ENCODE data around the gene PTPRS. TPM values are rescaled to one million over a fixed set of nuclear protein-coding genes. Genes with fewer than 3 reads are reported as not detected.

Gene PTPRS
- polyA plus RNA-seq, 3 donors, result 0.03 TPM; not detected in 2

GRCh38 chr19:5331790-5332189 lies 8.8 kb downstream of the PTPRS start:
- no peak for DNase-seq
- Histone ChIP-seq H3K9me3 (replicated peaks in 1 of 2; ENCODE audit: control insufficient read depth in 1 of 2, insufficient read depth in 1 of 2, low read length in 2 of 2) (no peaks in the 10 kb centered on the region), H3K4me1 (ENCODE audit: control insufficient read depth in 1 of 2, insufficient read depth in 2 of 2, low read length in 2 of 2) (no peaks in the 10 kb centered on the region), H3K36me3 (replicated peaks in 1 of 2; ENCODE audit: control insufficient read depth in 1 of 2, insufficient read depth in 2 of 2, low read length in 2 of 2) (no peaks in the 10 kb centered on the region), H3K27me3 (ENCODE audit: control insufficient read depth in 2 of 2, insufficient read depth in 2 of 2, low read length in 2 of 2) (peaks cover 0 to 23% of the 10 kb centered on the region in 2 donors), H4K20me1 (ENCODE audit: insufficient read depth, low read length) (no peaks in the 10 kb centered on the region), H2AFZ (ENCODE audit: insufficient read depth, low read depth, low read length, poor library complexity, severe bottlenecking) (no peak overlapping the region), H3K9ac (ENCODE audit: insufficient read depth, low read length, poor library complexity, severe bottlenecking) (no peak overlapping the region), H3K4me2 (replicated peaks; ENCODE audit: extremely low read depth, low read length, poor library complexity, severe bottlenecking) (no peak overlapping the region), H3K79me2 (ENCODE audit: insufficient read depth, low read length) (no peaks in the 10 kb centered on the region), H3K27ac (ENCODE audit: low read depth in 1 of 2, low read length in 2 of 2) (no peak overlapping the region), H3K4me3 (replicated peaks in 1 of 3; ENCODE audit: low read depth in 2 of 3, low read length in 3 of 3) (no peak overlapping the region)
- peaks cover 0 to 2% of the 10 kb centered on the region in 2 donors for H3K36me3 Mint-ChIP-seq
- WGBS (ENCODE audit: insufficient coverage), result 95% methylated on average over 12 of the region's 13 CpGs
- no peak for TF ChIP-seq CTCF (IDR thresholded peaks at IDR 0.05)
- peaks cover 21 to 29% (median 28%) of the 10 kb centered on the region in 3 donors for H3K27me3 Mint-ChIP-seq (ENCODE audit: low read depth in 3 of 3)
- H3K9me3 Mint-ChIP-seq, result peaks cover 0 to 3% (median 0%) of the 10 kb centered on the region in 7 donors
- H3K4me3 Mint-ChIP-seq, result no peak overlapping the region
- no peak overlapping the region for H3K27ac Mint-ChIP-seq
- H3K4me1 Mint-ChIP-seq, result peaks cover 2% of the 10 kb centered on the region
- intact Hi-C loops (cut with micrococcal nuclease), result no loop called here

- Histone ChIP-seq H3K79me2 (ENCODE audit: insufficient read depth, low read length) (no peaks in the 10 kb centered on the region), H3K4me1 (ENCODE audit: control insufficient read depth in 1 of 2, insufficient read depth in 2 of 2, low read length in 2 of 2) (no peaks in the 10 kb centered on the region), H3K9ac (ENCODE audit: insufficient read depth, low read length, poor library complexity, severe bottlenecking) (no peak overlapping the region), H3K36me3 (replicated peaks in 1 of 2; ENCODE audit: control insufficient read depth in 1 of 2, insufficient read depth in 2 of 2, low read length in 2 of 2) (no peaks in the 10 kb centered on the region), H3K4me3 (replicated peaks in 1 of 3; ENCODE audit: low read depth in 2 of 3, low read length in 3 of 3) (no peak overlapping the region), H4K20me1 (ENCODE audit: insufficient read depth, low read length) (no peaks in the 10 kb centered on the region), H2AFZ (ENCODE audit: insufficient read depth, low read depth, low read length, poor library complexity, severe bottlenecking) (no peak overlapping the region), H3K27me3 (ENCODE audit: control insufficient read depth in 2 of 2, insufficient read depth in 2 of 2, low read length in 2 of 2) (peaks cover 0 to 8% of the 10 kb centered on the region in 2 donors), H3K9me3 (replicated peaks in 1 of 2; ENCODE audit: control insufficient read depth in 1 of 2, insufficient read depth in 1 of 2, low read length in 2 of 2) (no peaks in the 10 kb centered on the region), H3K27ac (ENCODE audit: low read depth in 1 of 2, low read length in 2 of 2) (no peak overlapping the region), H3K4me2 (replicated peaks; ENCODE audit: extremely low read depth, low read length, poor library complexity, severe bottlenecking) (no peak overlapping the region)
- H3K9me3 Mint-ChIP-seq, result peaks cover 0 to 1% (median 0%) of the 10 kb centered on the region in 7 donors
- H3K27ac Mint-ChIP-seq, result no peak overlapping the region
- H3K4me1 Mint-ChIP-seq, result no peaks in the 10 kb centered on the region
- no peak for TF ChIP-seq CTCF (IDR thresholded peaks at IDR 0.05)
- H3K27me3 Mint-ChIP-seq (ENCODE audit: low read depth in 3 of 3), result peaks cover 10 to 14% (median 14%) of the 10 kb centered on the region in 3 donors
- no peak for DNase-seq
- H3K36me3 Mint-ChIP-seq, result no peaks in the 10 kb centered on the region
- intact Hi-C loops (cut with micrococcal nuclease), result no loop called here
- H3K4me3 Mint-ChIP-seq, result no peak overlapping the region
- 83% methylated on average over 1 of the region's 10 CpGs for WGBS (ENCODE audit: insufficient coverage)
Observed at GRCh38 chr19:5330307-5330720, 10.3 kb downstream of the PTPRS start.
